ENCODE results near the gene PLPPR4.

Gene PLPPR4

GRCh38 chr1:99331083-99331482 lies 66.8 kb downstream of the PLPPR4 start:
- Histone ChIP-seq H3K9me3 (ENCODE audit: low read length) (no peaks in the 10 kb centered on the region), H3K4me1 (ENCODE audit: insufficient read depth, low read length) (no peaks in the 10 kb centered on the region), H3K27me3 (ENCODE audit: insufficient read depth, low read length) (no peaks in the 10 kb centered on the region)

GRCh38 chr1:99331636-99332035 lies 67.3 kb downstream of the PLPPR4 start:
- Histone ChIP-seq H3K36me3 (ENCODE audit: insufficient read depth, low read length) (no peaks in the 10 kb centered on the region), H2AFZ (ENCODE audit: low read depth, low read length) (no peak overlapping the region), H3K4me1 (ENCODE audit: insufficient read depth, low read length) (no peaks in the 10 kb centered on the region), H3K27me3 (ENCODE audit: insufficient read depth, low read length) (no peaks in the 10 kb centered on the region), H3K9me3 (ENCODE audit: low read length) (no peaks in the 10 kb centered on the region), H3K4me3 (ENCODE audit: low read length) (no peak overlapping the region)

More at GRCh38 chr1:99331083-99331482, 66.8 kb downstream of the PLPPR4 start:
- no peak overlapping the region for H2AFZ ChIP-seq (ENCODE audit: low read depth, low read length)
- no peaks in the 10 kb centered on the region for H3K36me3 ChIP-seq (ENCODE audit: insufficient read depth, low read length)
- no peak overlapping the region for H3K4me3 ChIP-seq (ENCODE audit: low read length)

GRCh38 chr1:99332561-99332960 lies 68.3 kb downstream of the PLPPR4 start:
- Histone ChIP-seq H3K27me3 (ENCODE audit: insufficient read depth, low read length) (no peaks in the 10 kb centered on the region), H3K9me3 (ENCODE audit: low read length) (no peaks in the 10 kb centered on the region), H3K36me3 (ENCODE audit: insufficient read depth, low read length) (no peaks in the 10 kb centered on the region), H3K4me3 (ENCODE audit: low read length) (no peak overlapping the region), H3K4me1 (ENCODE audit: insufficient read depth, low read length) (no peaks in the 10 kb centered on the region), H2AFZ (ENCODE audit: low read depth, low read length) (no peak overlapping the region)

DNA sequence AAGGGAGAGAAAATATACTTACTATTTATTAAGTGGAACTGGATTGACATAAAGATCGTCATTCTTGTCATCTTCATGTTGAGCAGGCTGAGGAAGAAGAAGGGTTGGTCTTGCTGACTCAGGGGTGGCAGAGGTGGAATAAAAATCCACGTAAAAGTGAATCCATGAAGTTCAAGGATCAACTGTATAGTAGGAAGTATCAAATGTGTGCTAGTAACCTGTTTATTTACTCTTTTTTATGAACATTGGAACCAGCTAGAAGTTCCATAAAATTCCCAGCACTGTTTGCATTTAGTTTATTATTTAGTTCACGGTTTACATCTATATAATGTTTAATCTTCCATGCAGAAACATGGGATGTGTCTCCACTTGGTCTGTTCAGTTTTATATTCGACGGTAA lies 70.7 kb downstream of the PLPPR4 start:
- H3K27me3 ChIP-seq (ENCODE audit: insufficient read depth, low read length), result no peaks in the 10 kb centered on the region
- H3K4me1 ChIP-seq (ENCODE audit: insufficient read depth, low read length), result no peaks in the 10 kb centered on the region
- no peak overlapping the region for H3K4me3 ChIP-seq (ENCODE audit: low read length)
- H2AFZ ChIP-seq (ENCODE audit: low read depth, low read length), result no peak overlapping the region
- H3K9me3 ChIP-seq (ENCODE audit: low read length), result no peaks in the 10 kb centered on the region
- H3K36me3 ChIP-seq (ENCODE audit: insufficient read depth, low read length), result no peaks in the 10 kb centered on the region

DNA sequence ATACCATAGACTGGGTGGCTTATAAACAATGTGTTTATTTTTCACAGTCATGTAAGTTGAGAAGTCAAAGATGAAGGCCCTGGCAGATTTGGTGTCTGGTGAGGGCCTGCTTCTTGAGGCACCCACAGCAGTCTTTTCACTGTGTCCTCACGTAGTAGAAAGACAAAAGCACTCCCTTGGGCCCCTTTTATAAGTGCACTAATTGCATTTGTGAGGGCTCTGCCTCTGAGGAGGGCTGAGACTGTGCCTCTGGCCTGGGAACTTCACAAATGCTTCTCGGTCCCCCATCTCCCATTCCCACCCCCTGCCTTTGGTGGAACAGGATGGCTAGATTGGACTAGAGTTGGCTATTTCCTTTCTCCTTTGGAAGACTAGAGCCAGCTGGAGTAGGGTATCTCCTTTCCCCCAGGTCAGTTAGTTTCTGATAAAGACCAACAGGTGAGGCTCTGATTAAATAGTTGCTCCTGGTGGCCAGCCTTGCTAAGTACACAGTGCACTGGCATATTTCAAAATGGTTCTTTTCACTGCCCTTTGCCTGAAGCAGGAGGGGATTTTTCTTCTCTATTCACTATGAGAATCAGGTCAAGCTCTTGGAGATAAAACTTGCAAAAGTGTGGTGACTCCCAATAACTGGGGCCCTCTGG lies 82.9 kb downstream of the PLPPR4 start:
- Histone ChIP-seq H3K27me3 (ENCODE audit: insufficient read depth, low read length) (no peaks in the 10 kb centered on the region), H3K36me3 (ENCODE audit: insufficient read depth, low read length) (no peaks in the 10 kb centered on the region), H3K4me1 (ENCODE audit: insufficient read depth, low read length) (no peaks in the 10 kb centered on the region), H3K9me3 (ENCODE audit: low read length) (no peaks in the 10 kb centered on the region), H2AFZ (ENCODE audit: low read depth, low read length) (no peak overlapping the region), H3K4me3 (ENCODE audit: low read length) (no peak overlapping the region)

- Histone ChIP-seq H3K4me3 (ENCODE audit: low read length) (no peak overlapping the region), H3K36me3 (ENCODE audit: insufficient read depth, low read length) (no peaks in the 10 kb centered on the region), H3K27me3 (ENCODE audit: insufficient read depth, low read length) (no peaks in the 10 kb centered on the region)
These were observed 84.3 kb downstream of the PLPPR4 start for GRCh38 chr1:99348397-99349132.

GRCh38 chr1:99352821-99353220 lies 88.5 kb downstream of the PLPPR4 start:
- no peak overlapping the region for H2AFZ ChIP-seq (ENCODE audit: low read depth, low read length)
- no peaks in the 10 kb centered on the region for H3K9me3 ChIP-seq (ENCODE audit: low read length)
- H3K27me3 ChIP-seq (ENCODE audit: insufficient read depth, low read length), result no peaks in the 10 kb centered on the region
- no peaks in the 10 kb centered on the region for H3K36me3 ChIP-seq (ENCODE audit: insufficient read depth, low read length)
- no peaks in the 10 kb centered on the region for H3K4me1 ChIP-seq (ENCODE audit: insufficient read depth, low read length)
- no peak overlapping the region for H3K4me3 ChIP-seq (ENCODE audit: low read length)

More at GRCh38 chr1:99348397-99349132, 84.3 kb downstream of the PLPPR4 start:
- no peaks in the 10 kb centered on the region for H3K4me1 ChIP-seq (ENCODE audit: insufficient read depth, low read length)
- H2AFZ ChIP-seq (ENCODE audit: low read depth, low read length), result no peak overlapping the region
- H3K9me3 ChIP-seq (ENCODE audit: low read length), result no peaks in the 10 kb centered on the region

GRCh38 chr1:99358770-99359169 lies 94.5 kb downstream of the PLPPR4 start:
- no peak overlapping the region for H3K4me3 ChIP-seq (ENCODE audit: low read length)

More at GRCh38 chr1:99358770-99359169, 94.5 kb downstream of the PLPPR4 start:
- Histone ChIP-seq H3K27me3 (ENCODE audit: insufficient read depth, low read length) (no peaks in the 10 kb centered on the region), H3K9me3 (ENCODE audit: low read length) (no peaks in the 10 kb centered on the region), H3K4me1 (ENCODE audit: insufficient read depth, low read length) (no peaks in the 10 kb centered on the region), H3K36me3 (ENCODE audit: insufficient read depth, low read length) (no peaks in the 10 kb centered on the region), H2AFZ (ENCODE audit: low read depth, low read length) (no peak overlapping the region)
